HCT116 (cell line): ENCODE results near the gene CDH4. TPM values are rescaled to one million over a fixed set of nuclear protein-coding genes. Genes with fewer than 3 reads are reported as not detected.

Source experiments
- ATAC-seq: fragments of 200-7000 bp; cut with Tn5 transposase; 2 replicates; pipeline ENCODE4 v1.9.1; 2020; ENCODE audit warnings: mild to moderate bottlenecking, moderate library complexity
- BruUV-seq: library from RNA; stranded (reverse); fragments of 400-500 nt; replicated peaks from 2 replicates; lab custom pipeline; 2021; lab: Mats Ljungman, UMichigan
- CTCF ChIA-PET: fragments of 300-600 bp; sonication (Branson Sonifier 250); formaldehyde crosslinking; loops from one replicate; lab custom pipeline; 2021; ENCODE audit warnings: antibody characterized with exemption; lab: Charles Lee
- POLR2A ChIA-PET: fragments of 300-600, 350-600 bp; sonication (Branson Sonifier 250); formaldehyde crosslinking; loops from one replicate; lab custom pipeline; 2021; ENCODE audit warnings: antibody characterized with exemption; lab: Charles Lee
- RAD21 ChIA-PET, 2 experiments: fragments of 300-600 bp; sonication (Branson Sonifier 250); formaldehyde crosslinking; loops; one replicate each; lab custom pipeline; 2023; ENCODE audit warnings: low total read pairs in 2 of 2; ENCODE audit not compliant: uncharacterized antibody in 2 of 2, unreplicated experiment in 2 of 2, low non-redundant PET in 1 of 2; lab: Charles Lee
- DNase-seq: peaks from one replicate; pipeline ENCODE4 v3.0.0-alpha.2; 2010; ENCODE audit warnings: low read depth, low spot score
- H2AFZ ChIP-seq: fragments of 200-600 bp; shearing (Covaris generic), sonication (generic); 2 replicates; pipeline ENCODE4 v1.6.1; 2017; ENCODE audit warnings: low read depth, mixed run types, mixed read lengths, antibody characterized with exemption, low read length; ENCODE audit not compliant: poor library complexity, severe bottlenecking
- H3K27ac ChIP-seq: 2 replicates; pipeline ENCODE4 v1.5.1; 2012; ENCODE audit warnings: low read depth, low read length
- H3K27me3 ChIP-seq: fragments of 200-600 bp; sonication (generic); 2 replicates; pipeline ENCODE4 v1.6.1; 2016; ENCODE audit warnings: mixed run types, low read length, mixed read lengths; ENCODE audit not compliant: insufficient read depth
- H3K36me3 ChIP-seq, 2 experiments: fragments of 200-500 bp in 1 of 2; fragments of 200-600 bp in 1 of 2; sonication (Bioruptor generic) in 1 of 2; sonication (generic) in 1 of 2; 2 replicates each; pipeline versions ENCODE4 v1.5.1 to v1.6.1; 2014 to 2016; ENCODE audit warnings: low read length in 2 of 2, inconsistent platforms in 1 of 2, mixed read lengths in 1 of 2, mixed run types in 1 of 2; ENCODE audit not compliant: insufficient read depth in 2 of 2, control insufficient read depth in 1 of 2
- H3K4me1 ChIP-seq, 2 experiments: fragments of 200-600 bp in 1 of 2; sonication (generic) in 1 of 2; 2 replicates each; pipeline versions ENCODE4 v1.5.1 to v1.6.1; 2012 to 2017; ENCODE audit warnings: low read length in 2 of 2, inconsistent platforms in 1 of 2, mild to moderate bottlenecking in 1 of 2, mixed read lengths in 1 of 2, mixed run types in 1 of 2, moderate library complexity in 1 of 2; ENCODE audit not compliant: insufficient read depth in 2 of 2, control insufficient read depth in 1 of 2
- H3K4me2 ChIP-seq: fragments of 200-600 bp; sonication (generic); 2 replicates; pipeline ENCODE4 v1.6.1; 2017; ENCODE audit warnings: mixed run types, low read length, mixed read lengths
- H3K4me3 ChIP-seq, 2 experiments: fragments of 200-600 bp in 1 of 2; sonication (generic) in 1 of 2; replicated peaks in 1 of 2; 2 replicates each; pipeline ENCODE4 v1.5.1; 2011 to 2016; ENCODE audit warnings: low read length in 2 of 2, control low read depth in 1 of 2, low read depth in 1 of 2, mild to moderate bottlenecking in 1 of 2, mixed read lengths in 1 of 2, mixed run types in 1 of 2
- H3K79me2 ChIP-seq: fragments of 200-600 bp; sonication (generic); 2 replicates; pipeline ENCODE4 v1.6.1; 2017; ENCODE audit warnings: mild to moderate bottlenecking, mixed run types, low read length, moderate library complexity, mixed read lengths; ENCODE audit not compliant: insufficient read depth
- H3K9ac ChIP-seq: fragments of 200-600 bp; sonication (generic); 2 replicates; pipeline ENCODE4 v1.6.1; 2016; ENCODE audit warnings: low read length, mixed read lengths
- H3K9me2 ChIP-seq: fragments of 200-600 bp; sonication (generic), shearing (Covaris generic); 2 replicates; pipeline ENCODE4 v1.6.1; 2017; ENCODE audit warnings: mixed run types, mild to moderate bottlenecking, moderate library complexity; ENCODE audit not compliant: insufficient read depth
- H3K9me3 ChIP-seq, 2 experiments: fragments of 200-500 bp in 1 of 2; fragments of 200-600 bp in 1 of 2; sonication (Bioruptor generic) in 1 of 2; sonication (generic) in 1 of 2; 2 replicates each; pipeline ENCODE4 v1.6.1; 2014 to 2017; ENCODE audit warnings: low read length in 2 of 2, mixed read lengths in 2 of 2, inconsistent platforms in 1 of 2, low read depth in 1 of 2, mild to moderate bottlenecking in 1 of 2, mixed run types in 1 of 2, moderate library complexity in 1 of 2; ENCODE audit not compliant: control insufficient read depth in 1 of 2, insufficient read depth in 1 of 2
- H4K20me1 ChIP-seq: fragments of 200-600 bp; sonication (generic), shearing (Covaris generic); 2 replicates; pipeline ENCODE4 v1.6.1; 2017; ENCODE audit warnings: mixed run types, mild to moderate bottlenecking, moderate library complexity; ENCODE audit not compliant: insufficient read depth
- CBX3 ChIP-seq: IDR thresholded peaks from 2 replicates; pipeline ENCODE4 v1.6.1; 2012; ENCODE audit warnings: low read depth
- EZH2phosphoT487 ChIP-seq: fragments of 200-600 bp; IDR thresholded peaks from 2 replicates; pipeline ENCODE4 v1.6.1; 2018; ENCODE audit warnings: antibody characterized with exemption, borderline replicate concordance
- FOSL1 ChIP-seq: IDR thresholded peaks from 2 replicates; pipeline ENCODE4 v1.6.1; 2012; ENCODE audit warnings: low read depth
- MAX ChIP-seq: IDR thresholded peaks from 2 replicates; pipeline ENCODE4 v1.6.1; 2012
- REST ChIP-seq: IDR thresholded peaks from 2 replicates; pipeline ENCODE4 v1.6.1; 2012; ENCODE audit warnings: low read depth
- SIN3A ChIP-seq: IDR thresholded peaks from 2 replicates; pipeline ENCODE4 v1.6.1; 2012; ENCODE audit warnings: low read depth
- TCF7L2 ChIP-seq: IDR thresholded peaks from 2 replicates; pipeline ENCODE4 v1.7.0; 2011; ENCODE audit warnings: borderline replicate concordance, inconsistent platforms; ENCODE audit not compliant: insufficient read depth, insufficient read length; ENCODE audit errors: extremely low read depth
- intact Hi-C: fragments of 100-400 bp; cut with micrococcal nuclease; formaldehyde crosslinking; loops from 2 replicates; pipeline ENCODE4 v1.10.0; 2022
- total RNA-seq: library from RNA; stranded (reverse); gene quantifications from one replicate; pipeline ENCODE4 v1.2.1, GENCODE V29; 2021; ENCODE audit not compliant: unreplicated experiment

Gene CDH4
- total RNA-seq, 1 experiment from 2014 or later, result not detected

GRCh38 chr20:61728326-61728725, 476.3 kb downstream of the CDH4 start:
- H3K27me3 ChIP-seq, result peaks cover 3% of the 10 kb centered on the region; the same call in 1 of the 2 replicates
- no peaks in the 10 kb centered on the region for H3K4me1 ChIP-seq
- no peaks in the 10 kb centered on the region for H3K36me3 ChIP-seq
- RAD21 ChIA-PET, result no interaction called here
- no peak for DNase-seq
- POLR2A ChIA-PET, result no interaction called here
- no peak overlapping the region for H3K27ac ChIP-seq
- no peak overlapping the region for H3K4me2 ChIP-seq
- H2AFZ ChIP-seq, result no peak overlapping the region
- H3K79me2 ChIP-seq, result no peaks in the 10 kb centered on the region
- CTCF ChIA-PET, result no interaction called here
- H3K9me3 ChIP-seq, result no peaks in the 10 kb centered on the region
- H3K9me2 ChIP-seq, result no peaks in the 10 kb centered on the region
- ATAC-seq, result no peak
- intact Hi-C loops, result no loop called here
- H4K20me1 ChIP-seq, result no peaks in the 10 kb centered on the region
- no peak overlapping the region for H3K9ac ChIP-seq
- BruUV-seq, result no TSS peak
- TF ChIP-seq TCF7L2, result no peak
- TF ChIP-seq MAX, result no peak
- no peak for TF ChIP-seq REST
- no peak for TF ChIP-seq EZH2phosphoT487
- no peak for TF ChIP-seq FOSL1
- TF ChIP-seq SIN3A, result no peak
- TF ChIP-seq CBX3, result no peak
- H3K4me3 ChIP-seq, result no peak overlapping the region
